Neural progenitor cell (in vitro differentiated cells): Measurements from ENCODE around the gene SLC7A5.
"Not testable (repeated sequence)": the region's sequence is repeated elsewhere in the genome, so short reads cannot be mapped to it uniquely, and the experiment has no call there.

Experiments
- CTCF ChIP-seq: fragments of 200-600 bp; sonication (generic); IDR thresholded peaks from 2 replicates; pipeline ENCODE4 v1.5.1; 2017; ENCODE audit warnings: antibody characterized with exemption, mild to moderate bottlenecking
- EZH2 ChIP-seq: fragments of 200-600 bp; sonication (generic); IDR thresholded peaks from 2 replicates; pipeline ENCODE4 v1.6.1; 2017; ENCODE audit warnings: antibody characterized with exemption, mild to moderate bottlenecking, moderate library complexity

- TF ChIP-seq CTCF, EZH2: not testable (repeated sequence)
Measured at GRCh38 chr16:87888346-87888745, 19.0 kb upstream of the SLC7A5 start.
